K562 (cell line): Measurements from ENCODE around the gene BBLN. TPM values are rescaled to one million over a fixed set of nuclear protein-coding genes. Genes with fewer than 3 reads are reported as not detected.
A peak's percentile ranks its signal among the peaks of the same experiment; 100 is the strongest.

Experiments
- ARNT ChIP-seq, 2 experiments: fragments of 450-650 bp; IDR thresholded peaks; 2 replicates each; pipeline ENCODE4 v1.6.1; 2016; ENCODE audit warnings: mild to moderate bottlenecking in 1 of 2
- BRCA1 ChIP-seq, 2 experiments: fragments of 450-650 bp in 1 of 2; sonication (generic) in 1 of 2; formaldehyde crosslinking in 1 of 2; IDR thresholded peaks; 2 replicates each; pipeline versions ENCODE4 v1.5.0 to v1.6.1; 2017 to 2020; ENCODE audit warnings: mild to moderate bottlenecking in 1 of 2, missing genetic modification reagents in 1 of 2
- CCAR2 ChIP-seq: fragments of 200-400 bp; formaldehyde crosslinking; IDR thresholded peaks from 2 replicates; pipeline ENCODE4 v1.6.1; 2017; ENCODE audit warnings: mild to moderate bottlenecking, low read depth, low read length
- CREB3 ChIP-seq: fragments of 450-650 bp; conservative IDR thresholded peaks from 2 replicates; pipeline ENCODE4 v1.6.1; 2016; ENCODE audit warnings: missing genetic modification characterization, low read depth, mild to moderate bottlenecking, missing compliant biosample characterization, moderate library complexity
- CSDE1 ChIP-seq, 2 experiments: fragments of 450-650 bp; IDR thresholded peaks; 2 replicates each; pipeline ENCODE4 v1.6.1; 2016; ENCODE audit warnings: mild to moderate bottlenecking in 1 of 2
- FOS ChIP-seq: IDR thresholded peaks from 3 replicates; pipeline ENCODE4 v1.6.1; 2011; ENCODE audit not compliant: insufficient read length; ENCODE audit errors: extremely low read depth
- HDAC2 ChIP-seq: fragments of 450-650 bp; IDR thresholded peaks from 2 replicates; pipeline ENCODE4 v1.6.1; 2016; ENCODE audit warnings: mild to moderate bottlenecking
- KAT2B ChIP-seq: IDR thresholded peaks from one replicate; pipeline ENCODE4 v1.6.1; 2012; ENCODE audit warnings: low read depth, mild to moderate bottlenecking, control low read depth, inconsistent platforms, low read length, moderate library complexity
- MAFK ChIP-seq: IDR thresholded peaks from 2 replicates; pipeline ENCODE4 v1.6.1; 2011; ENCODE audit warnings: low read length, improper control_type of control experiment
- MITF ChIP-seq: IDR thresholded peaks from 2 replicates; pipeline ENCODE4 v1.6.1; 2014; ENCODE audit warnings: antibody characterized with exemption
- NCOA1 ChIP-seq: fragments of 450-650 bp; IDR thresholded peaks from 2 replicates; pipeline ENCODE4 v1.6.1; 2016; ENCODE audit warnings: low read depth
- NR2C1 ChIP-seq, 2 experiments: fragments of 450-650 bp; IDR thresholded peaks; 2 replicates each; pipeline ENCODE4 v1.6.1; 2017; ENCODE audit warnings: mild to moderate bottlenecking in 2 of 2, antibody characterized with exemption in 1 of 2, inconsistent platforms in 1 of 2, missing compliant biosample characterization in 1 of 2, missing genetic modification characterization in 1 of 2
- NR2C2 ChIP-seq, 2 experiments: fragments of 200-800 bp in 1 of 2; sonication (Bioruptor generic) in 1 of 2; sonication (generic) in 1 of 2; formaldehyde crosslinking in 1 of 2; IDR thresholded peaks; 2 replicates each; pipeline versions ENCODE4 v1.6.1 to v1.8.0; 2016 to 2022; ENCODE audit warnings: mild to moderate bottlenecking in 1 of 2, missing compliant biosample characterization in 1 of 2, missing genetic modification characterization in 1 of 2, missing genetic modification reagents in 1 of 2
- POLR2AphosphoS2 ChIP-seq: IDR thresholded peaks from 2 replicates; pipeline ENCODE4 v1.6.1; 2012; ENCODE audit warnings: low read length, improper control_type of control experiment
- RBM15 ChIP-seq: fragments of 200-400 bp; formaldehyde crosslinking; IDR thresholded peaks from 2 replicates; pipeline ENCODE4 v1.6.1; 2018; ENCODE audit warnings: mild to moderate bottlenecking, low read length, moderate library complexity; ENCODE audit not compliant: insufficient read depth
- SMAD4 ChIP-seq: fragments of 250-450 bp; sonication (Bioruptor Pico); conservative IDR thresholded peaks from 2 replicates; pipeline ENCODE4 v1.8.0; 2021; ENCODE audit warnings: inconsistent platforms, mild to moderate bottlenecking, moderate library complexity
- STAT5A ChIP-seq: IDR thresholded peaks from 2 replicates; pipeline ENCODE4 v1.6.1; 2012; ENCODE audit warnings: low read length, inconsistent platforms, borderline replicate concordance
- USF2 ChIP-seq: sonication (generic); formaldehyde crosslinking; IDR thresholded peaks from 2 replicates; pipeline ENCODE4 v1.5.0; 2020; ENCODE audit warnings: missing genetic modification reagents
- ZFP30 ChIP-seq: fragments of 250-450 bp; sonication (Bioruptor Pico); IDR thresholded peaks from 2 replicates; pipeline ENCODE4 v1.8.0; 2022; ENCODE audit warnings: moderate library complexity, mild to moderate bottlenecking, inconsistent platforms, borderline replicate concordance
- ZNF184 ChIP-seq: sonication (generic); formaldehyde crosslinking; IDR thresholded peaks from 2 replicates; pipeline ENCODE4 v1.5.0; 2020; ENCODE audit warnings: missing genetic modification reagents
- ZNF274 ChIP-seq: IDR thresholded peaks from 2 replicates; pipeline ENCODE4 v1.6.1; 2011; ENCODE audit warnings: low read depth, mild to moderate bottlenecking, low read length, moderate library complexity, borderline replicate concordance
- ZNF277 ChIP-seq: fragments of 250-450 bp; sonication (Bioruptor Pico); IDR thresholded peaks from 2 replicates; pipeline ENCODE4 v1.8.0; 2022; ENCODE audit warnings: inconsistent platforms, mild to moderate bottlenecking, moderate library complexity, borderline replicate concordance
- ZNF707 ChIP-seq: fragments of 250-450 bp; sonication (Bioruptor Pico); conservative IDR thresholded peaks from 2 replicates; pipeline ENCODE4 v1.8.0; 2022; ENCODE audit warnings: inconsistent platforms, mild to moderate bottlenecking, moderate library complexity
- polyA plus RNA-seq, 8 experiments: library from polyadenylated mRNA; depleted of rRNA in 4 of 8; stranded (reverse) in 5 of 8; unstranded in 3 of 8; fragments of >200 nt; fragmentation: Nextera tagmentation in 2 of 8; fragmentation: Illumina TruSeq in 1 of 8; extraction: Ambion mirVana in 2 of 8; extraction: Trizol in 1 of 8; gene quantifications; 2 replicates each; pipeline versions ENCODE4 v1.2.1 to v1.2.3, GENCODE V29; 2011 to 2014; ENCODE audit warnings: inconsistent platforms in 1 of 8, missing spikeins in 1 of 8
- total RNA-seq, 7 experiments: library from RNA; depleted of rRNA in 6 of 7; stranded (reverse); fragments of >200 nt in 6 of 7; fragmentation: Illumina TruSeq in 2 of 7; extraction: Trizol in 2 of 7; gene quantifications; 2 replicates each; pipeline versions ENCODE4 v1.2.1 to v1.2.3, GENCODE V29; 2011 to 2021; ENCODE audit warnings: low replicate concordance in 1 of 7

The BBLN gene
- total and polyA plus RNA-seq, 9 of the 15 experiments (the other 6 are each of a cell fraction or from before 2014, with no cell fraction given): 4.2 to 331 (median 87.1) TPM

GRCh38 chr9:128159784-128160602, at the start of gene BBLN (continued):
- TF ChIP-seq ZFP30 (CRISPR knock-in tag): no peak
- TF ChIP-seq MITF: no peak
- TF ChIP-seq RBM15: no peak
- TF ChIP-seq SMAD4 (CRISPR knock-in tag): peak; percentile 82
- no peak for TF ChIP-seq BRCA1 (IDR thresholded peaks at IDR 0.05)
- no peak for TF ChIP-seq BRCA1 (CRISPR knock-in tag; IDR thresholded peaks at IDR 0.05)
- TF ChIP-seq POLR2AphosphoS2: peak; percentile 92; the same call in 1 of the 2 replicates
- no peak for TF ChIP-seq USF2 (CRISPR knock-in tag)
- TF ChIP-seq CSDE1 (IDR thresholded peaks at IDR 0.05): no peak
- TF ChIP-seq ARNT (IDR thresholded peaks at IDR 0.05): no peak
- TF ChIP-seq NR2C2 (CRISPR knock-in tag; IDR thresholded peaks at IDR 0.05): no peak
- no peak for TF ChIP-seq NR2C2 (tag; IDR thresholded peaks at IDR 0.05)
- TF ChIP-seq STAT5A: no peak
- no peak for TF ChIP-seq ZNF274
- TF ChIP-seq FOS: no peak
- TF ChIP-seq ZNF277 (CRISPR knock-in tag): no peak
- no peak for TF ChIP-seq KAT2B
- no peak for TF ChIP-seq NCOA1
- TF ChIP-seq HDAC2: peak; percentile 85
- no peak for TF ChIP-seq CREB3 (tag)
- TF ChIP-seq ZNF184: no peak
- TF ChIP-seq ZNF707 (CRISPR knock-in tag): no peak; the same call in 1 of the 2 replicates
- TF ChIP-seq MAFK: no peak
- no peak for TF ChIP-seq CCAR2
- TF ChIP-seq NR2C1 (IDR thresholded peaks at IDR 0.05): no peak
- no peak for TF ChIP-seq NR2C1 (tag; IDR thresholded peaks at IDR 0.05)
